Endothelial cell (in vitro differentiated cells): Measurements from ENCODE around the gene HINFP. TPM values are rescaled to one million over a fixed set of nuclear protein-coding genes. Genes with fewer than 3 reads are reported as not detected.
A peak's percentile ranks its signal among the peaks of the same experiment; 100 is the strongest.

ENCODE experiments used
- DNase-seq: peaks from one replicate; pipeline ENCODE4 v3.0.0; 2021; ENCODE audit warnings: low spot score
- H3K27ac Mint-ChIP-seq: one replicate; pipeline ENCODE4 v1.8.0; 2021; ENCODE audit warnings: mixed read lengths, inconsistent platforms; ENCODE audit not compliant: unreplicated experiment
- H3K27me3 Mint-ChIP-seq: one replicate; pipeline ENCODE4 v1.8.0; 2021; ENCODE audit warnings: mild to moderate bottlenecking, moderate library complexity, mixed read lengths, inconsistent platforms; ENCODE audit not compliant: unreplicated experiment
- H3K36me3 Mint-ChIP-seq: one replicate; pipeline ENCODE4 v1.8.0; 2021; ENCODE audit warnings: mild to moderate bottlenecking, low read depth, mixed read lengths, inconsistent platforms; ENCODE audit not compliant: unreplicated experiment
- H3K4me1 Mint-ChIP-seq: one replicate; pipeline ENCODE4 v1.8.0; 2021; ENCODE audit warnings: mild to moderate bottlenecking, mixed read lengths, inconsistent platforms; ENCODE audit not compliant: unreplicated experiment
- H3K4me3 Mint-ChIP-seq: one replicate; pipeline ENCODE4 v1.8.0; 2021; ENCODE audit warnings: mild to moderate bottlenecking, mixed read lengths, inconsistent platforms; ENCODE audit not compliant: unreplicated experiment
- H3K9me3 Mint-ChIP-seq: one replicate; pipeline ENCODE4 v1.8.0; 2021; ENCODE audit warnings: mixed read lengths, inconsistent platforms; ENCODE audit not compliant: unreplicated experiment
- long read RNA-seq: library from polyadenylated mRNA; unstranded; transcript quantifications from one replicate; pipeline ENCODE4 v2.0.0, GENCODE V29; 2020; ENCODE audit not compliant: unreplicated experiment
- total RNA-seq: library from RNA; stranded (reverse); fragmentation: NEBNext Ultra II Directional; extraction: Animal tissue kit (Norgen Biotek cat#: 25700); gene quantifications from one replicate; pipeline ENCODE4 v1.2.1, GENCODE V29; 2021; ENCODE audit not compliant: unreplicated experiment
- TF ChIP-seq, protein P1 (sequence below): fragments of 200-600 bp; sonication (generic); IDR thresholded peaks from one replicate; pipeline ENCODE4 v1.5.0; 2021; ENCODE audit warnings: antibody characterized with exemption; ENCODE audit not compliant: unreplicated experiment

HINFP gene, protein sequence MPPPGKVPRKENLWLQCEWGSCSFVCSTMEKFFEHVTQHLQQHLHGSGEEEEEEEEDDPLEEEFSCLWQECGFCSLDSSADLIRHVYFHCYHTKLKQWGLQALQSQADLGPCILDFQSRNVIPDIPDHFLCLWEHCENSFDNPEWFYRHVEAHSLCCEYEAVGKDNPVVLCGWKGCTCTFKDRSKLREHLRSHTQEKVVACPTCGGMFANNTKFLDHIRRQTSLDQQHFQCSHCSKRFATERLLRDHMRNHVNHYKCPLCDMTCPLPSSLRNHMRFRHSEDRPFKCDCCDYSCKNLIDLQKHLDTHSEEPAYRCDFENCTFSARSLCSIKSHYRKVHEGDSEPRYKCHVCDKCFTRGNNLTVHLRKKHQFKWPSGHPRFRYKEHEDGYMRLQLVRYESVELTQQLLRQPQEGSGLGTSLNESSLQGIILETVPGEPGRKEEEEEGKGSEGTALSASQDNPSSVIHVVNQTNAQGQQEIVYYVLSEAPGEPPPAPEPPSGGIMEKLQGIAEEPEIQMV
- total RNA-seq = 33.6 TPM
- long read RNA-seq, transcript HINFP-201 (10 exons, 3,163 nt) = major isoform, 9 of 19 reads
- long read RNA-seq, partial matches to known transcripts = 1 of 19 reads
- long read RNA-seq, other reads (novel, unspliced or antisense) = 9 of 19 reads

DNA sequence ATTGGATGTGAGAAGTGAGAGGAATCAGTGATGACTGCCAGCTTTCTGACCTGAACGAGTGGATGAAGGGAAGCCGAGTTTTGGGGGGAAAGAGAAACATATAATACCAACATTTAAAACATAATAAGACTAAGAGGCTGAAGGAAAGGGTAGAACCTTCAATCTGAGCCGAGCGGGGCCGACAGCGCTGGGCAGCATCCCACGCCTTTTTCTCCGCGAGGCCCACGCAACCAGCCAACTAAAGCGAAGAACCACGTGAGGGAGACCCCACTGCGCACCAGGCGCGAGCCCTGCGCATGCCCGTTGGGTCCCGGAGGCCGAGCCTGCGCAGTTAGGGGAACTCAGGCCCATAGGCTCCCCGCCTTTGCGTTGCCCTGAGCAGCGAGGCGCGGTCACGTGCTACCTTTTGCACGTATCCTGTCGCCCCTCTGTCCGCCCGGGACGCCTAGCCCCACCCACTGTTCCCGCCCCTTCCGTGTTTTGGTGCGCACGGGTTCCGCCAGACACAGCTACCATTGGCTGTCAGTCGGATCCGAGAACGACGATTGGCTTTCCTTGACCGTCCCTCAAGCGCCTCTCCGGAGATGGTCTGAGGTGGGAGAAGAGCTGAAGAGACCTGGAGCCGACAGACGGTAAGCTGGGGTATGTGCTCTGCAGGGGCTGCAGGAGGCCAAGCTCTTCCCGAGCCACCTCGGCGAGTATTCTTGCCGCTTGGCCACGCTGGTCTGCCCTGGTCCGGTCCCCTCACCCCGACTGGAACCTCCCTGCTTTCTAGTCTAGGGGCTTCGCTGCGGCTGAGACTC is at the start of gene HINFP:
TSS of gene HINFP (plus strand) at position 573 of the 803 bp plus-strand sequence. CDS start 5,365 bp downstream, outside the sequence.
- DNase-seq = peak; percentile 99
- Mint-ChIP-seq H3K4me3 (peak within 1 kb of the TSS; percentile 95), H3K9me3 (no peaks in the 10 kb centered on the region), H3K27ac (peak within 1 kb of the TSS; percentile 88), H3K36me3 (peaks cover 16% of the 10 kb centered on the region), H3K27me3 (peaks cover 7% of the 10 kb centered on the region), H3K4me1 (peaks cover 19% of the 10 kb centered on the region)
- TF ChIP-seq, protein P1, sequence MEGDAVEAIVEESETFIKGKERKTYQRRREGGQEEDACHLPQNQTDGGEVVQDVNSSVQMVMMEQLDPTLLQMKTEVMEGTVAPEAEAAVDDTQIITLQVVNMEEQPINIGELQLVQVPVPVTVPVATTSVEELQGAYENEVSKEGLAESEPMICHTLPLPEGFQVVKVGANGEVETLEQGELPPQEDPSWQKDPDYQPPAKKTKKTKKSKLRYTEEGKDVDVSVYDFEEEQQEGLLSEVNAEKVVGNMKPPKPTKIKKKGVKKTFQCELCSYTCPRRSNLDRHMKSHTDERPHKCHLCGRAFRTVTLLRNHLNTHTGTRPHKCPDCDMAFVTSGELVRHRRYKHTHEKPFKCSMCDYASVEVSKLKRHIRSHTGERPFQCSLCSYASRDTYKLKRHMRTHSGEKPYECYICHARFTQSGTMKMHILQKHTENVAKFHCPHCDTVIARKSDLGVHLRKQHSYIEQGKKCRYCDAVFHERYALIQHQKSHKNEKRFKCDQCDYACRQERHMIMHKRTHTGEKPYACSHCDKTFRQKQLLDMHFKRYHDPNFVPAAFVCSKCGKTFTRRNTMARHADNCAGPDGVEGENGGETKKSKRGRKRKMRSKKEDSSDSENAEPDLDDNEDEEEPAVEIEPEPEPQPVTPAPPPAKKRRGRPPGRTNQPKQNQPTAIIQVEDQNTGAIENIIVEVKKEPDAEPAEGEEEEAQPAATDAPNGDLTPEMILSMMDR = no peak

DNA sequence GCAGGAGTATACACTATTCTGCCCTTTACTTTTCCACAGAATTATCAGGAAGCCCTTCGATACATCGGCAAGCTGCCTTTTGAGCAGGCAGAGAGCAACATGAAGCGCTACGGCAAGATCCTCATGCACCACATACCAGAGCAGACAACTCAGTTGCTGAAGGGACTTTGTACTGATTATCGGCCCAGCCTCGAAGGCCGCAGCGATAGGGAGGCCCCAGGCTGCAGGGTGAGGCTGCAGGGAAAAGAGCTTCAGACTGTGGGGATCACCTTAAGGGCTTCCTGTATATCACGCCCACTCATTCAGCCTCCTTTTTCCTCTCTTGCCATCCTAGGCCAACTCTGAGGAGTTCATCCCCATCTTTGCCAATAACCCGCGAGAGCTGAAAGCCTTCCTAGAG is 43.5 kb upstream of the HINFP start:
- Mint-ChIP-seq H3K9me3 (no peaks in the 10 kb centered on the region), H3K36me3 (peaks cover 61% of the 10 kb centered on the region), H3K27me3 (peaks cover 5% of the 10 kb centered on the region), H3K4me3 (peak overlapping the region; percentile 65), H3K4me1 (no peaks in the 10 kb centered on the region), H3K27ac (no peak overlapping the region)
- DNase-seq = no peak
- TF ChIP-seq, protein P1 = no peak

DNA sequence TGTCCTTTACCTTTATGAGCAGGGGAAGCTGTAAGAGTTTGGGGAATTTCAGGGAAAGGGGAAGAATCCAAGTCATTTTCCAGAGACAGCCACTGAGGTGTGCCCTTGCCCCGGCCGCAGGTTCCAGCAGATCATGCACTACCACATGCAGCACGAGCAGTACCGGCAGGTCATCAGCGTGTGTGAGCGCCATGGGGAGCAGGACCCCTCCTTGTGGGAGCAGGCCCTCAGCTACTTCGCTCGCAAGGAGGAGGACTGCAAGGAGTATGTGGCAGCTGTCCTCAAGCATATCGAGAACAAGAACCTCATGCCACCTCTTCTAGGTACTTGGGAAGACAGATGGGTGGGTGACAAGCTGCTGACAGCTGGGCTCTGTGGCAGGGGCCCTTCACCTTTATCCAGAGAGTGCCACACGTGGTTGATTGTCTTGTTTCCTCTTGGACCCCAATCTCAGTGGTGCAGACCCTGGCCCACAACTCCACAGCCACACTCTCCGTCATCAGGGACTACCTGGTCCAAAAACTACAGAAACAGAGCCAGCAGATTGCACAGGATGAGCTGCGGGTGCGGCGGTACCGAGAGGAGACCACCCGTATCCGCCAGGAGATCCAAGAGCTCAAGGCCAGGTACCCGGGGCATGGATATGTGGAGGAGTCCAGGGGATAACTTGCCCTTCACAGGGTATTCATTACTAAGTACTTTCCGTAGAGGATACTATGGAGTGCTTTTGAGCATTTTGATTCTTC is 42.5 kb upstream of the HINFP start:
- Mint-ChIP-seq H3K27ac (no peak overlapping the region), H3K27me3 (peaks cover 5% of the 10 kb centered on the region), H3K36me3 (peaks cover 54% of the 10 kb centered on the region), H3K9me3 (no peaks in the 10 kb centered on the region), H3K4me1 (no peaks in the 10 kb centered on the region), H3K4me3 (no peak overlapping the region)
- DNase-seq = no peak
- TF ChIP-seq, protein P1 = no peak

DNA sequence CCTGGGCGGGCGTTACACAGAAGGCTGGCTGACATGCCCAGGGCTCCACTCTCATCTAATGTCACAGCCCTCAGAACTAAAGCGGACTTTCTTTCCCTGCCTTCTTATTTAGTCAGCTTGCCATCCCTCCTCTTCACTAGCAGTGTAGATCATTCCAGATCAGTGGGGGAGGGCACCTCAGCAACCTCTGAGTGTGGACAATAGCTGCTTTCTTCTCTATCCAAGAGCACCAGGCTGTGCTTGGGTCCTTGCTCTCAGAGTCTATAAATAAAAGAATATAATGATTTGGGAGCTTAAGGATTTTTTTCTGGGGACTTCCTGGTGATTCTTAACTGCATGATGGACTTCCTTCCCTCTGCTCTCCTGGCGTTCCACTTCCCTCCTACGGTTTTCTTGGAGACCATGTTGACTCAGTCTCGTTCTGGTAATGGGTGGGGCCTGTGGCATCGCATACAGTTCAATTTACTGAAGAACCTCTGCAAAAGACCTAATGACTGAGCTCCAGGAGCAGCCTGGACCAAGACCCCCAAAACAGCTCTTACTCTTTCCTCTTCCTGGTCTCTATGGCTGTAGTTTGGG is 39.6 kb upstream of the HINFP start:
- DNase-seq = no peak
- peaks cover 5% of the 10 kb centered on the region for H3K4me1 Mint-ChIP-seq
- TF ChIP-seq, protein P1 = no peak
- peaks cover 51% of the 10 kb centered on the region for H3K36me3 Mint-ChIP-seq
- no peak overlapping the region for H3K27ac Mint-ChIP-seq
- H3K9me3 Mint-ChIP-seq = no peaks in the 10 kb centered on the region
- H3K4me3 Mint-ChIP-seq = no peak overlapping the region
- H3K27me3 Mint-ChIP-seq = peaks cover 4% of the 10 kb centered on the region
